ENCODE data around the gene MS4A3. TPM values are rescaled to one million over a fixed set of nuclear protein-coding genes. Genes with fewer than 3 reads are reported as not detected.

MS4A3 gene
- polyA plus RNA-seq, 2 of the 4 experiments (the other 2 are of a cell fraction), result not detected

- no peak for TF ChIP-seq USF2 (IDR thresholded peaks at IDR 0.05)
- TF ChIP-seq CBX2 (IDR thresholded peaks at IDR 0.05; ENCODE audit: borderline replicate concordance, low read depth), result no peak
- TF ChIP-seq ZC3H11A (IDR thresholded peaks at IDR 0.05), result no peak
- no peak for TF ChIP-seq RNF2 (IDR thresholded peaks at IDR 0.05; ENCODE audit: borderline replicate concordance, low read depth)
Observed at GRCh38 chr11:60080535-60080934, 24.1 kb downstream of the MS4A3 start (continued).

DNA sequence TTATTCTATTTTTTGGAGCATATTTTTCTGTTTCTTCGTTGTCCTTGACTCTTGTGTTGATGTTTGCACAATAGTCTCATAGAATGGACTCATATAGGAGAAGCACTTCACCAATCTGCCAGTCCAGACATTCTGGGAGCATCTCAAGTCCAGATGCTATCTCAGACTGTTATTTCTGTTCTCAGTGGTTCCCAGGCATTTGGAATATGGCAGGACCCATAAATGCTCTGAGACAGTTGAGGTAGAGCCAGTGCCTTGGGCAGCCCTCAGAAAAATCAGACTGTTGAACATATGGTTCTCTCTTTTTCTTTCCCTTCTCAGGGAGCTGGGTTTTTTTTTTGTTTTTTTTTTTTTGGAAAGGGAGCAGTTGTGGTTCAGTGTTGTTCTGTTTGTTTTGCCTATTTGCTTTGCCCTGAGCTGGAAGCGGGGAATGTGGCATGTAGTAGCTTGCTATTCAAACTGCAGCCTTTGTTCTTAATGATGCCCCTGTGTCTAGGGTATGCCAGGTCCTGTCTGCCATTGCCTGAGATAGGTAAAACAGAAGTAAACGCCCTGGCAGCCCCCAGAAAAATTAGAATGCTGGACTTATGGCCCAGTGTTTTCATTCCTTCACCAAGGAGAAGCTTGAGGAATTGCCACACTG lies 28.3 kb downstream of the MS4A3 start:
- ChIA-PET CTCF (no interaction called here), POLR2A (no interaction called here)
- Histone ChIP-seq H3K4me3 (no peak overlapping the region), H3K9me3 (no peaks in the 10 kb centered on the region), H3K4me2 (no peak overlapping the region), H3K4me1 (no peaks in the 10 kb centered on the region), H3K27ac (no peak overlapping the region)
- TF ChIP-seq POLR2A (IDR thresholded peaks at IDR 0.05; ENCODE audit: low read length) (no peak), USF2 (IDR thresholded peaks at IDR 0.05) (no peak), ZNF302 (CRISPR knock-in tag; IDR thresholded peaks at IDR 0.05) (no peak), CBX8 (IDR thresholded peaks at IDR 0.05) (no peak; the same call in 1 of the 2 replicates), NR3C1 (IDR thresholded peaks at IDR 0.05) (no peak), MYC (IDR thresholded peaks at IDR 0.05; ENCODE audit: borderline replicate concordance, low read length) (no peak), CEBPB (IDR thresholded peaks at IDR 0.05) (no peak), BHLHE40 (IDR thresholded peaks at IDR 0.05; ENCODE audit: low read depth, low read length) (no peak), MAFK (IDR thresholded peaks at IDR 0.05; ENCODE audit: partially characterized antibody) (no peak), ZFP36 (IDR thresholded peaks at IDR 0.05; ENCODE audit: borderline replicate concordance, partially characterized antibody) (no peak), MAZ (IDR thresholded peaks at IDR 0.05; ENCODE audit: borderline replicate concordance, low read depth, low read length) (no peak), PHF8 (IDR thresholded peaks at IDR 0.05; ENCODE audit: borderline replicate concordance, low read depth) (no peak), REST (IDR thresholded peaks at IDR 0.05) (no peak), HOXA7 (CRISPR knock-in tag; IDR thresholded peaks at IDR 0.05) (no peak)
- TF ChIP-seq, protein P1, sequence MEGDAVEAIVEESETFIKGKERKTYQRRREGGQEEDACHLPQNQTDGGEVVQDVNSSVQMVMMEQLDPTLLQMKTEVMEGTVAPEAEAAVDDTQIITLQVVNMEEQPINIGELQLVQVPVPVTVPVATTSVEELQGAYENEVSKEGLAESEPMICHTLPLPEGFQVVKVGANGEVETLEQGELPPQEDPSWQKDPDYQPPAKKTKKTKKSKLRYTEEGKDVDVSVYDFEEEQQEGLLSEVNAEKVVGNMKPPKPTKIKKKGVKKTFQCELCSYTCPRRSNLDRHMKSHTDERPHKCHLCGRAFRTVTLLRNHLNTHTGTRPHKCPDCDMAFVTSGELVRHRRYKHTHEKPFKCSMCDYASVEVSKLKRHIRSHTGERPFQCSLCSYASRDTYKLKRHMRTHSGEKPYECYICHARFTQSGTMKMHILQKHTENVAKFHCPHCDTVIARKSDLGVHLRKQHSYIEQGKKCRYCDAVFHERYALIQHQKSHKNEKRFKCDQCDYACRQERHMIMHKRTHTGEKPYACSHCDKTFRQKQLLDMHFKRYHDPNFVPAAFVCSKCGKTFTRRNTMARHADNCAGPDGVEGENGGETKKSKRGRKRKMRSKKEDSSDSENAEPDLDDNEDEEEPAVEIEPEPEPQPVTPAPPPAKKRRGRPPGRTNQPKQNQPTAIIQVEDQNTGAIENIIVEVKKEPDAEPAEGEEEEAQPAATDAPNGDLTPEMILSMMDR (IDR thresholded peaks at IDR 0.05), result no peak
- DNase-seq (ENCODE audit: low read depth in 1 of 2, low spot score in 1 of 2), result no peak
- WGBS (ENCODE audit: missing lambda C conversion rate), result 0% methylated on average over 3 of the region's 3 CpGs
- ATAC-seq, result no peak
- FAIRE-seq, result no peak

- H3K27ac ChIP-seq, result no peak overlapping the region
- H3K9me3 ChIP-seq, result no peaks in the 10 kb centered on the region
- H3K4me3 ChIP-seq, result no peak overlapping the region
- CTCF ChIA-PET, result no interaction called here
- H3K4me2 ChIP-seq, result no peak overlapping the region
- no peaks in the 10 kb centered on the region for H3K4me1 ChIP-seq
- POLR2A ChIA-PET, result no interaction called here
- ATAC-seq (no peak), FAIRE-seq (no peak), DNase-seq (ENCODE audit: low read depth in 1 of 2, low spot score in 1 of 2) (no peak)
- WGBS (ENCODE audit: missing lambda C conversion rate), result 20% methylated on average over 2 of the region's 2 CpGs
- TF ChIP-seq TFCP2L1 (CRISPR knock-in tag; IDR thresholded peaks at IDR 0.05) (no peak), HEYL (CRISPR knock-in tag; IDR thresholded peaks at IDR 0.05) (no peak), PHF8 (IDR thresholded peaks at IDR 0.05; ENCODE audit: borderline replicate concordance, low read depth) (no peak), NR3C1 (IDR thresholded peaks at IDR 0.05) (no peak), RAD21 (conservative IDR thresholded peaks at IDR 0.05 in 1 of 2, IDR thresholded peaks at IDR 0.05 in 1 of 2) (no peak), HOXA7 (CRISPR knock-in tag; IDR thresholded peaks at IDR 0.05) (no peak), PBX3 (IDR thresholded peaks at IDR 0.05) (no peak), ZNF302 (CRISPR knock-in tag; IDR thresholded peaks at IDR 0.05) (no peak), KDM5A (IDR thresholded peaks at IDR 0.05) (no peak), REST (IDR thresholded peaks at IDR 0.05) (no peak)
Observed at GRCh38 chr11:60085909-60086308, 29.4 kb downstream of the MS4A3 start.

All from A549 (cell line).